Ishikawa (cell line): ENCODE results near the gene RASA2.

ENCODE experiments used
- CEBPB ChIP-seq: IDR thresholded peaks from 2 replicates; pipeline ENCODE4 v1.6.1; 2012
- CREB1 ChIP-seq: IDR thresholded peaks from 2 replicates; pipeline ENCODE4 v1.6.1; 2012; ENCODE audit warnings: low read depth
- EGR1 ChIP-seq: IDR thresholded peaks from 2 replicates; pipeline ENCODE4 v1.6.1; 2012
- EP300 ChIP-seq: IDR thresholded peaks from 2 replicates; pipeline ENCODE4 v1.6.1; 2012; ENCODE audit warnings: borderline replicate concordance
- FOXM1 ChIP-seq: IDR thresholded peaks from 2 replicates; pipeline ENCODE4 v1.6.1; 2012; ENCODE audit warnings: low read depth, borderline replicate concordance
- MAX ChIP-seq: IDR thresholded peaks from 2 replicates; pipeline ENCODE4 v1.6.1; 2012
- RAD21 ChIP-seq: IDR thresholded peaks from 2 replicates; pipeline ENCODE4 v1.6.1; 2012; ENCODE audit warnings: low read depth
- REST ChIP-seq: IDR thresholded peaks from 2 replicates; pipeline ENCODE4 v1.6.1; 2012; ENCODE audit warnings: low read depth, mild to moderate bottlenecking
- USF1 ChIP-seq: IDR thresholded peaks from 2 replicates; pipeline ENCODE4 v1.6.1; 2012
- ZBTB7A ChIP-seq: IDR thresholded peaks from 2 replicates; pipeline ENCODE4 v1.6.1; 2012; ENCODE audit warnings: low read depth

GRCh38 chr3:141445990-141446389 is 40.8 kb upstream of the RASA2 start:
- TF ChIP-seq EGR1 (no peak), MAX (no peak), EP300 (no peak), ZBTB7A (no peak), REST (no peak), CEBPB (no peak), RAD21 (no peak), USF1 (no peak), CREB1 (no peak), FOXM1 (no peak)
